A549 (cell line): ENCODE data around the gene DDX25.

Source experiments
- BHLHE40 ChIP-seq: IDR thresholded peaks from 2 replicates; pipeline ENCODE4 v1.6.1; 2012; ENCODE audit warnings: low read depth, low read length, inconsistent platforms
- CBX8 ChIP-seq: fragments of 200-600 bp; sonication (generic); IDR thresholded peaks from 2 replicates; pipeline ENCODE4 v1.6.1; 2016
- EP300 ChIP-seq, 2 experiments: fragments of >200 bp; sonication (Bioruptor Twin); formaldehyde crosslinking; IDR thresholded peaks; 2 replicates in 1 of 2; 3 replicates in 1 of 2; pipeline ENCODE4 v1.6.1; 2016 to 2017
- ESRRA ChIP-seq: fragments of 150-350 bp; IDR thresholded peaks from 2 replicates; pipeline ENCODE4 v1.6.1; 2014; ENCODE audit warnings: mild to moderate bottlenecking, low read length, borderline replicate concordance
- JUN ChIP-seq, 2 experiments: fragments of >200 bp; sonication (Bioruptor Twin); formaldehyde crosslinking; IDR thresholded peaks; 2 replicates in 1 of 2; 3 replicates in 1 of 2; pipeline ENCODE4 v1.6.1; 2016 to 2017
- NFE2L2 ChIP-seq: fragments of 150-350 bp; conservative IDR thresholded peaks from 2 replicates; pipeline ENCODE4 v1.6.1; 2014; ENCODE audit warnings: low read length
- PHF8 ChIP-seq: fragments of 200-600 bp; sonication (generic); IDR thresholded peaks from 2 replicates; pipeline ENCODE4 v1.6.1; 2016; ENCODE audit warnings: low read depth, mild to moderate bottlenecking, antibody characterized with exemption, moderate library complexity, borderline replicate concordance
- POLR2A ChIP-seq: IDR thresholded peaks from 2 replicates; pipeline ENCODE4 v1.6.1; 2012; ENCODE audit warnings: mild to moderate bottlenecking, low read length
- RAD21 ChIP-seq, 2 experiments: fragments of >200 bp in 1 of 2; sonication (Bioruptor Twin) in 1 of 2; formaldehyde crosslinking in 1 of 2; IDR thresholded peaks in 1 of 2; conservative IDR thresholded peaks in 1 of 2; 2 replicates in 1 of 2; 3 replicates in 1 of 2; pipeline ENCODE4 v1.6.1; 2012 to 2018; ENCODE audit warnings: inconsistent platforms in 1 of 2
- SMC3 ChIP-seq: fragments of >200 bp; sonication (Bioruptor Twin); formaldehyde crosslinking; IDR thresholded peaks from 3 replicates; pipeline ENCODE4 v1.6.1; 2018; ENCODE audit warnings: inconsistent platforms
- TF ChIP-seq, protein P1 (sequence below): fragments of 450-650 bp; IDR thresholded peaks from 2 replicates; pipeline ENCODE4 v1.6.1; 2014; ENCODE audit warnings: antibody characterized with exemption
- TF ChIP-seq, protein P2 (sequence below): fragments of >200 bp; sonication (Bioruptor Twin); formaldehyde crosslinking; IDR thresholded peaks from 3 replicates; pipeline ENCODE4 v1.5.1; 2016
- TF ChIP-seq, protein P3 (sequence below): IDR thresholded peaks from 2 replicates; pipeline ENCODE4 v1.6.1; 2012
- TF ChIP-seq, protein P4 (sequence below): fragments of 150-350 bp; IDR thresholded peaks from 2 replicates; pipeline ENCODE4 v1.6.1; 2014; ENCODE audit warnings: low read depth, mild to moderate bottlenecking, low read length

DNA sequence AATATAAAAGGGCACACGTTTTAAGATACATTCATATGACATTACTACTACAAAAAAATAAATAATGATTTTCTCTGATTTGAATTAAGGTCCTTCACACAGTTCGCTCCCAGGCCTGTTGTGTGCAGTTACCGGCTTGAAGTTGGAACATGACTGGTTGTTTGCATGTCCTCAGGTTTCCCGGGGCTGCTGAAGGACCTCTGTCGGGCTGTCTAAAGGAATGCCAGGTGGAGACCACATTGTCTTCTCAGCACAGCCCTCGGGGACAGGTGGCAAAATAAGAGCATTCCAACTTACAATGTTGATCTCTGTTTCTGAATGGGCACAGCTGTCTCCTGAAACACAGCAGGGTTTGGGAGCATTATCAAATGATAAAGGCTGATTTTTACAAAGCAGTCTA, 56.5 kb downstream of the DDX25 start:
- TF ChIP-seq CBX8 (no peak), BHLHE40 (no peak), POLR2A (no peak), SMC3 (no peak), EP300 (IDR thresholded peaks at IDR 0.05) (no peak), ESRRA (no peak), RAD21 (conservative IDR thresholded peaks at IDR 0.05 in 1 of 2, IDR thresholded peaks at IDR 0.05 in 1 of 2) (no peak), PHF8 (no peak), NFE2L2 (no peak), JUN (IDR thresholded peaks at IDR 0.05) (no peak)
- TF ChIP-seq, protein P1, sequence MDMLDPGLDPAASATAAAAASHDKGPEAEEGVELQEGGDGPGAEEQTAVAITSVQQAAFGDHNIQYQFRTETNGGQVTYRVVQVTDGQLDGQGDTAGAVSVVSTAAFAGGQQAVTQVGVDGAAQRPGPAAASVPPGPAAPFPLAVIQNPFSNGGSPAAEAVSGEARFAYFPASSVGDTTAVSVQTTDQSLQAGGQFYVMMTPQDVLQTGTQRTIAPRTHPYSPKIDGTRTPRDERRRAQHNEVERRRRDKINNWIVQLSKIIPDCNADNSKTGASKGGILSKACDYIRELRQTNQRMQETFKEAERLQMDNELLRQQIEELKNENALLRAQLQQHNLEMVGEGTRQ, result no peak
- TF ChIP-seq, protein P2, sequence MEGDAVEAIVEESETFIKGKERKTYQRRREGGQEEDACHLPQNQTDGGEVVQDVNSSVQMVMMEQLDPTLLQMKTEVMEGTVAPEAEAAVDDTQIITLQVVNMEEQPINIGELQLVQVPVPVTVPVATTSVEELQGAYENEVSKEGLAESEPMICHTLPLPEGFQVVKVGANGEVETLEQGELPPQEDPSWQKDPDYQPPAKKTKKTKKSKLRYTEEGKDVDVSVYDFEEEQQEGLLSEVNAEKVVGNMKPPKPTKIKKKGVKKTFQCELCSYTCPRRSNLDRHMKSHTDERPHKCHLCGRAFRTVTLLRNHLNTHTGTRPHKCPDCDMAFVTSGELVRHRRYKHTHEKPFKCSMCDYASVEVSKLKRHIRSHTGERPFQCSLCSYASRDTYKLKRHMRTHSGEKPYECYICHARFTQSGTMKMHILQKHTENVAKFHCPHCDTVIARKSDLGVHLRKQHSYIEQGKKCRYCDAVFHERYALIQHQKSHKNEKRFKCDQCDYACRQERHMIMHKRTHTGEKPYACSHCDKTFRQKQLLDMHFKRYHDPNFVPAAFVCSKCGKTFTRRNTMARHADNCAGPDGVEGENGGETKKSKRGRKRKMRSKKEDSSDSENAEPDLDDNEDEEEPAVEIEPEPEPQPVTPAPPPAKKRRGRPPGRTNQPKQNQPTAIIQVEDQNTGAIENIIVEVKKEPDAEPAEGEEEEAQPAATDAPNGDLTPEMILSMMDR, result no peak
- TF ChIP-seq, protein P3, sequence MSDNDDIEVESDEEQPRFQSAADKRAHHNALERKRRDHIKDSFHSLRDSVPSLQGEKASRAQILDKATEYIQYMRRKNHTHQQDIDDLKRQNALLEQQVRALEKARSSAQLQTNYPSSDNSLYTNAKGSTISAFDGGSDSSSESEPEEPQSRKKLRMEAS, result no peak
- TF ChIP-seq, protein P4, sequence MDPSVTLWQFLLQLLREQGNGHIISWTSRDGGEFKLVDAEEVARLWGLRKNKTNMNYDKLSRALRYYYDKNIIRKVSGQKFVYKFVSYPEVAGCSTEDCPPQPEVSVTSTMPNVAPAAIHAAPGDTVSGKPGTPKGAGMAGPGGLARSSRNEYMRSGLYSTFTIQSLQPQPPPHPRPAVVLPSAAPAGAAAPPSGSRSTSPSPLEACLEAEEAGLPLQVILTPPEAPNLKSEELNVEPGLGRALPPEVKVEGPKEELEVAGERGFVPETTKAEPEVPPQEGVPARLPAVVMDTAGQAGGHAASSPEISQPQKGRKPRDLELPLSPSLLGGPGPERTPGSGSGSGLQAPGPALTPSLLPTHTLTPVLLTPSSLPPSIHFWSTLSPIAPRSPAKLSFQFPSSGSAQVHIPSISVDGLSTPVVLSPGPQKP, result no peak
